Testis (tissue), 2 donors: ENCODE data around the gene MARCHF7.

Source experiments
- POLR2A ChIP-seq: fragments of 450-650 bp; IDR thresholded peaks from one replicate; pipeline ENCODE4 v1.6.1; 2017; ENCODE audit warnings: antibody characterized with exemption, mild to moderate bottlenecking, moderate library complexity
- TF ChIP-seq, protein P1 (sequence below), 3 experiments: fragments of 450-650 bp in 2 of 3; fragments of 200-600 bp in 1 of 3; sonication (generic) in 1 of 3; IDR thresholded peaks; one replicate each; pipeline ENCODE4 v1.5.1; 2016 to 2019; ENCODE audit warnings: antibody characterized with exemption in 3 of 3, mild to moderate bottlenecking in 2 of 3, moderate library complexity in 1 of 3

DNA sequence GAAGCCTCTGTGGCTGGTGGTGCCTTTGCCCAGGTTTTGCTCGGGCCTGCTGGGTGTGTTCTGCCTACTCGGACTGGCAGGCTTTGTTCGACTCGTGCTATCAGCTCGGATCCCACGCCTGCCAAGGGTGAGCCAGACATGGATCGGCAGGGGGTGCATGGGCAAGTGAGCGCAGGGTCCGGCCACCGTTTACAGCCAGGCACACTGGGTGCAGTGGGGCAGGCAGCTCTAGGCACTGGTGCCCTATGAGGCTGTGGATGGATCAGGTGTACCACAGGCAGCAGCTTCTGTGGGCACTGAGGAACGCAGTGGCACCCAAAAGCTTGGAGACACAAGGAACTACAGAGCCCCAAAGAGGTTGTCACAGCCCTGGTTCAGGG lies 25.6 kb downstream of the MARCHF7 start:
- TF ChIP-seq, protein P1, sequence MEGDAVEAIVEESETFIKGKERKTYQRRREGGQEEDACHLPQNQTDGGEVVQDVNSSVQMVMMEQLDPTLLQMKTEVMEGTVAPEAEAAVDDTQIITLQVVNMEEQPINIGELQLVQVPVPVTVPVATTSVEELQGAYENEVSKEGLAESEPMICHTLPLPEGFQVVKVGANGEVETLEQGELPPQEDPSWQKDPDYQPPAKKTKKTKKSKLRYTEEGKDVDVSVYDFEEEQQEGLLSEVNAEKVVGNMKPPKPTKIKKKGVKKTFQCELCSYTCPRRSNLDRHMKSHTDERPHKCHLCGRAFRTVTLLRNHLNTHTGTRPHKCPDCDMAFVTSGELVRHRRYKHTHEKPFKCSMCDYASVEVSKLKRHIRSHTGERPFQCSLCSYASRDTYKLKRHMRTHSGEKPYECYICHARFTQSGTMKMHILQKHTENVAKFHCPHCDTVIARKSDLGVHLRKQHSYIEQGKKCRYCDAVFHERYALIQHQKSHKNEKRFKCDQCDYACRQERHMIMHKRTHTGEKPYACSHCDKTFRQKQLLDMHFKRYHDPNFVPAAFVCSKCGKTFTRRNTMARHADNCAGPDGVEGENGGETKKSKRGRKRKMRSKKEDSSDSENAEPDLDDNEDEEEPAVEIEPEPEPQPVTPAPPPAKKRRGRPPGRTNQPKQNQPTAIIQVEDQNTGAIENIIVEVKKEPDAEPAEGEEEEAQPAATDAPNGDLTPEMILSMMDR (IDR thresholded peaks at IDR 0.05), result no peak
- TF ChIP-seq POLR2A, result no peak
